Iris pigment epithelial cell (primary cell): ENCODE results near the gene DTNB.

ENCODE experiments used
- DNase-seq: peaks from one replicate; pipeline ENCODE4 v3.0.0-alpha.2; 2011; ENCODE audit warnings: low read depth

DTNB gene

GRCh38 chr2:25369876-25370275, 303.5 kb downstream of the DTNB start:
- no peak for DNase-seq

- DNase-seq, result no peak
These were observed 303.9 kb downstream of the DTNB start for GRCh38 chr2:25369439-25369838.

- DNase-seq, result no peak
These were observed 304.7 kb downstream of the DTNB start for GRCh38 chr2:25368660-25369059.

- DNase-seq, result no peak
These were observed 306.1 kb downstream of the DTNB start for GRCh38 chr2:25367296-25367695.

GRCh38 chr2:25366629-25367028, 306.7 kb downstream of the DTNB start:
- no peak for DNase-seq

- DNase-seq, result no peak
These were observed 308.1 kb downstream of the DTNB start for GRCh38 chr2:25365241-25365640.

GRCh38 chr2:25363733-25364132, 309.6 kb downstream of the DTNB start:
- no peak for DNase-seq

GRCh38 chr2:25362434-25363145, 310.8 kb downstream of the DTNB start:
- no peak for DNase-seq

- DNase-seq, result peak; percentile 84
These were observed 311.3 kb downstream of the DTNB start for GRCh38 chr2:25362049-25362433.

GRCh38 chr2:25361261-25362048, 311.9 kb downstream of the DTNB start:
- no peak for DNase-seq

- no peak for DNase-seq
These were observed 314.5 kb downstream of the DTNB start for GRCh38 chr2:25358836-25359235.

- no peak for DNase-seq
These were observed 315.0 kb downstream of the DTNB start for GRCh38 chr2:25358249-25358815.

- DNase-seq, result no peak
These were observed 317.3 kb downstream of the DTNB start for GRCh38 chr2:25356088-25356487.

- DNase-seq, result no peak
These were observed 318.1 kb downstream of the DTNB start for GRCh38 chr2:25355270-25355669.

GRCh38 chr2:25354116-25354515, 319.3 kb downstream of the DTNB start:
- DNase-seq, result no peak

GRCh38 chr2:25349397-25349796, 324.0 kb downstream of the DTNB start:
- peak; percentile 47 for DNase-seq

GRCh38 chr2:25347846-25348245, 325.5 kb downstream of the DTNB start:
- no peak for DNase-seq

- DNase-seq, result peak; percentile 40
These were observed 326.1 kb downstream of the DTNB start for GRCh38 chr2:25347205-25347815.

- DNase-seq, result no peak
These were observed 330.1 kb downstream of the DTNB start for GRCh38 chr2:25343187-25343825.

GRCh38 chr2:25342372-25343186, 330.8 kb downstream of the DTNB start:
- peak; percentile 78 for DNase-seq

- DNase-seq, result peak; percentile 66
These were observed 331.5 kb downstream of the DTNB start, which contains the start of gene DNMT3A for GRCh38 chr2:25341753-25342371. Gene DNMT3A (minus strand): TSS chr2:25341925. CDS start chr2:25313984, 27,941 bp downstream.
